CMK (cell line): ENCODE results near the gene CYP4F3.
"Not testable (repeated sequence)": the region's sequence is repeated elsewhere in the genome, so short reads cannot be mapped to it uniquely, and the experiment has no call there.

Source experiments
- DNase-seq: peaks from one replicate; pipeline ENCODE4 v3.0.0-alpha.2; 2010; ENCODE audit warnings: low read depth

CYP4F3 gene

GRCh38 chr19:15666883-15667282 is 26.2 kb downstream of the CYP4F3 start:
- no peak for DNase-seq

- DNase-seq: no peak
Observed at GRCh38 chr19:15669440-15669839, 28.7 kb downstream of the CYP4F3 start.

- no peak for DNase-seq
Observed at GRCh38 chr19:15669891-15670290, 29.2 kb downstream of the CYP4F3 start.

- no peak for DNase-seq
Observed at GRCh38 chr19:15671237-15671821, 30.6 kb downstream of the CYP4F3 start.

GRCh38 chr19:15671891-15672579 is 31.3 kb downstream of the CYP4F3 start:
- DNase-seq: no peak

GRCh38 chr19:15672580-15673175 is 32.0 kb downstream of the CYP4F3 start, which contains the start of gene CYP4F12:
Gene CYP4F12, plus strand, starts transcription at chr19:15673087. Its CDS starts 443 bp downstream, at chr19:15673530.
- DNase-seq: no peak

GRCh38 chr19:15673176-15673654 is 32.5 kb downstream of the CYP4F3 start:
- no peak for DNase-seq

GRCh38 chr19:15675560-15675959 is 34.9 kb downstream of the CYP4F3 start:
- DNase-seq: no peak

- DNase-seq: no peak
Observed at GRCh38 chr19:15679089-15679488, 38.4 kb downstream of the CYP4F3 start.

- not testable (repeated sequence) for DNase-seq
Observed at GRCh38 chr19:15679865-15680264, 39.2 kb downstream of the CYP4F3 start.

- no peak for DNase-seq
Observed at GRCh38 chr19:15680478-15681322, 40.0 kb downstream of the CYP4F3 start.

- no peak for DNase-seq
Observed at GRCh38 chr19:15683411-15683810, 42.7 kb downstream of the CYP4F3 start.

- DNase-seq: no peak
Observed at GRCh38 chr19:15684828-15685227, 44.1 kb downstream of the CYP4F3 start.

- no peak for DNase-seq
Observed at GRCh38 chr19:15696654-15697194, 56.0 kb downstream of the CYP4F3 start.

GRCh38 chr19:15701757-15702533 is 61.2 kb downstream of the CYP4F3 start:
- DNase-seq: no peak

GRCh38 chr19:15702534-15702930 is 61.8 kb downstream of the CYP4F3 start:
- peak; percentile 83 for DNase-seq
